ENCODE results near the gene INHA.

DNA sequence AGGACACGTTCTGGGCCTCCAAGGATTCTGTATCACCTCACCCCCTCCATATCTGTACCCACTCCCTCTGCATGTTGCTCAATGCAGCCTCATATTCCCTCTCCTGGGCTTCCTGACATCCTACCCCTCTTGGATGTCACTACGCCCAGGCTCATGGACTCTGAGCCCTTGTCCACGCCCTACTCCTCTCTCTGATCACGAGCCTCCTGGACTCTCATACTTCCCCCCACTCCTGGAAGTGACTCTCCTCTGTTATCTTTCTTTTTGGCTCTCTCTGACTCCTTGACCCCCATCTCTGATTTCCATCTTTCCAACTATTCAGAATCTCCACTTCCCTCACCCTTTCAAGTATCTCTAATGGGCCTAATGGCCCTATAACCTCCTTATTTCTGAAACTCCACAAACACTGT, 26.2 kb upstream of the INHA start:
- TF ChIP-seq, protein P1, sequence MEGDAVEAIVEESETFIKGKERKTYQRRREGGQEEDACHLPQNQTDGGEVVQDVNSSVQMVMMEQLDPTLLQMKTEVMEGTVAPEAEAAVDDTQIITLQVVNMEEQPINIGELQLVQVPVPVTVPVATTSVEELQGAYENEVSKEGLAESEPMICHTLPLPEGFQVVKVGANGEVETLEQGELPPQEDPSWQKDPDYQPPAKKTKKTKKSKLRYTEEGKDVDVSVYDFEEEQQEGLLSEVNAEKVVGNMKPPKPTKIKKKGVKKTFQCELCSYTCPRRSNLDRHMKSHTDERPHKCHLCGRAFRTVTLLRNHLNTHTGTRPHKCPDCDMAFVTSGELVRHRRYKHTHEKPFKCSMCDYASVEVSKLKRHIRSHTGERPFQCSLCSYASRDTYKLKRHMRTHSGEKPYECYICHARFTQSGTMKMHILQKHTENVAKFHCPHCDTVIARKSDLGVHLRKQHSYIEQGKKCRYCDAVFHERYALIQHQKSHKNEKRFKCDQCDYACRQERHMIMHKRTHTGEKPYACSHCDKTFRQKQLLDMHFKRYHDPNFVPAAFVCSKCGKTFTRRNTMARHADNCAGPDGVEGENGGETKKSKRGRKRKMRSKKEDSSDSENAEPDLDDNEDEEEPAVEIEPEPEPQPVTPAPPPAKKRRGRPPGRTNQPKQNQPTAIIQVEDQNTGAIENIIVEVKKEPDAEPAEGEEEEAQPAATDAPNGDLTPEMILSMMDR (IDR thresholded peaks at IDR 0.05; ENCODE audit: borderline replicate concordance, extremely low read depth, low read length, poor library complexity, severe bottlenecking) = no peak
- no peak for TF ChIP-seq EZH2 (IDR thresholded peaks at IDR 0.05; ENCODE audit: borderline replicate concordance, low read depth, low read length, severe bottlenecking)

Data from DND-41 (cell line).